ENCODE data around the gene MCM8. TPM values are rescaled to one million over a fixed set of nuclear protein-coding genes. Genes with fewer than 3 reads are reported as not detected.

MCM8 gene
- total RNA-seq, 4 donors from 2014 or later = 2.6 to 7.2 (median 5.9) TPM

DNA sequence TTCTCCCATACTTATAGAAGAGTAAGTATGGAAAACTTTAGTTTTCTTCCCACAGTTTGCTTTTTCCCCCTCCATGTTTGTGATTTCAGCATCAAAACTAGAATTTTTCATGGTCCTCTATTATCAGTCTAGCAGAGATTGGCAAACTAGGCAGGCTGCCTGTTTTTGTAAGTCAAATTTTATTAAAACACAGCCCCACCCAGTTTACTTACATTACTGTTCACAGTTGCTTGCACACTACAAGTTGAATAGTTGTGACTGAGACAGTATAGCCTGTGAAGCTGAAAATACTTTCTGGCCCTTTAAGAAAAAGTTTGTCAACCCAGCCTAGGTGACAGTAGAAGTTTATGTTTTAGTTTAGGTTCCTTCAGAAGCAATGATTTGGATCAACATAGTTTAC is 19.5 kb downstream of the MCM8 start:
- intact Hi-C loops (cut with DNase I) = no loop called here
- H3K4me1 ChIP-seq = no peaks in the 10 kb centered on the region
- H3K27me3 ChIP-seq = no peaks in the 10 kb centered on the region
- TF ChIP-seq, protein P1, sequence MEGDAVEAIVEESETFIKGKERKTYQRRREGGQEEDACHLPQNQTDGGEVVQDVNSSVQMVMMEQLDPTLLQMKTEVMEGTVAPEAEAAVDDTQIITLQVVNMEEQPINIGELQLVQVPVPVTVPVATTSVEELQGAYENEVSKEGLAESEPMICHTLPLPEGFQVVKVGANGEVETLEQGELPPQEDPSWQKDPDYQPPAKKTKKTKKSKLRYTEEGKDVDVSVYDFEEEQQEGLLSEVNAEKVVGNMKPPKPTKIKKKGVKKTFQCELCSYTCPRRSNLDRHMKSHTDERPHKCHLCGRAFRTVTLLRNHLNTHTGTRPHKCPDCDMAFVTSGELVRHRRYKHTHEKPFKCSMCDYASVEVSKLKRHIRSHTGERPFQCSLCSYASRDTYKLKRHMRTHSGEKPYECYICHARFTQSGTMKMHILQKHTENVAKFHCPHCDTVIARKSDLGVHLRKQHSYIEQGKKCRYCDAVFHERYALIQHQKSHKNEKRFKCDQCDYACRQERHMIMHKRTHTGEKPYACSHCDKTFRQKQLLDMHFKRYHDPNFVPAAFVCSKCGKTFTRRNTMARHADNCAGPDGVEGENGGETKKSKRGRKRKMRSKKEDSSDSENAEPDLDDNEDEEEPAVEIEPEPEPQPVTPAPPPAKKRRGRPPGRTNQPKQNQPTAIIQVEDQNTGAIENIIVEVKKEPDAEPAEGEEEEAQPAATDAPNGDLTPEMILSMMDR (IDR thresholded peaks at IDR 0.05) = no peak
- no peak overlapping the region for H3K27ac ChIP-seq
- DNase-seq = no peak
- H3K9me3 ChIP-seq = no peaks in the 10 kb centered on the region
- peaks cover 0 to 72% (median 0%) of the 10 kb centered on the region in 3 donors for H3K36me3 ChIP-seq
- no peak overlapping the region for H3K4me3 ChIP-seq

GRCh38 chr20:5970381-5970780 is 19.9 kb downstream of the MCM8 start:
- no peak for DNase-seq
- intact Hi-C loops (cut with DNase I) = no loop called here
- TF ChIP-seq POLR2A (IDR thresholded peaks at IDR 0.05) = no peak
- WGBS, 2 donors = 86 to 90% methylated on average over 2 of the region's 2 CpGs
- Histone ChIP-seq H3K36me3 (peaks cover 0 to 72% (median 0%) of the 10 kb centered on the region in 3 donors), H3K27me3 (no peaks in the 10 kb centered on the region), H3K9me3 (no peaks in the 10 kb centered on the region), H3K4me1 (no peaks in the 10 kb centered on the region), H3K27ac (no peak overlapping the region), H3K4me3 (no peak overlapping the region)

- intact Hi-C loops (cut with DNase I) = no loop called here
- Histone ChIP-seq H3K27ac (no peak overlapping the region), H3K27me3 (no peaks in the 10 kb centered on the region), H3K9me3 (no peaks in the 10 kb centered on the region), H3K36me3 (peaks cover 0 to 66% (median 0%) of the 10 kb centered on the region in 3 donors), H3K4me3 (no peak overlapping the region), H3K4me1 (peaks cover 0 to under 1% (median 0%) of the 10 kb centered on the region in 3 donors)
- TF ChIP-seq, protein P1 (IDR thresholded peaks at IDR 0.05) = no peak
- no peak for TF ChIP-seq POLR2A (IDR thresholded peaks at IDR 0.05)
- DNase-seq = no peak
These were observed 20.8 kb downstream of the MCM8 start for GRCh38 chr20:5971203-5971602.

DNA sequence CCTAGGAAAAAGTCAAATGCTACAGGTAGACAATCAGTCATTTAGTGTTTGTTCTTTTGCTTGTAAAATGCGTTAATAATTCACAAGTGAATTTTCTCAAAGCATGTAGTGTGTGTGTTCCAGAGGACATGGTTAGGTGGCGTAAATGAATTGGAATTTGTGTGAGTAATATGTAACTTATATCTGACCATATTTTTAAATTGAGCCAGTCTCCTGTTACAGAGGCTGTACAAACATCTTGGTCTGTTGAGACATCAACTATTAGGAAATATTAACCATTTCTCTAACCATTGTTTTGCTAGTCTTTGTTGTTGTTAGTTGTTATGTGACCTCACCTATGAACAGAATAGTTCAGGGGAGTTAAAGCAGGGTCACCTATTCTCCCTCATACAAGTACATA is 22.7 kb downstream of the MCM8 start:
- Histone ChIP-seq H3K4me3 (no peak overlapping the region), H3K27ac (no peak overlapping the region)
- DNase-seq = no peak

DNA sequence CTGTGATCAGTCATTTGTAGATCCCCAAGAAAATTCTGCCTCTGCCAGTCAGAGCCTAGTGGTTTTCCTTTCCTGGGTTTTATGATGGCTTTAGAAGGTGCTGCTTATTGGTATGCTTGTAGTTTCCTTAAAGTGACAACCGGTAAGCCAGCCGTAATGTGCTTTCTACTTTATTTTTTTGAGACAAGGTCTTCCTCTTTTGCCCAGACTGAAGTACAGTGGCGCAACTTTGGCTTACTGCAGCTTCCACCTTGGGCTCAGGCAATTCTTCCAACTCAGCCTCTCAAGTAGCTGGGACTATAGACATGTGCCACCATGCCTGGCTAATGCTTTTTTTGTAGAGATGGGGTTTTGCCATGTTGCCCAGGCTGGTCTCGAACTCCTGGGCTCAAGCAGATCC is 23.5 kb downstream of the MCM8 start:
- Histone ChIP-seq H3K27me3 (no peaks in the 10 kb centered on the region), H3K4me3 (no peak overlapping the region), H3K9me3 (no peaks in the 10 kb centered on the region), H3K27ac (no peak overlapping the region), H3K36me3 (peaks cover 0 to 68% (median 0%) of the 10 kb centered on the region in 3 donors), H3K4me1 (peaks cover 0 to 13% (median 3%) of the 10 kb centered on the region in 3 donors)
- intact Hi-C loops (cut with DNase I) = no loop called here
- no peak for DNase-seq
- 79 to 96% methylated on average over 3 to 4 of the region's 4 CpGs for WGBS, 2 donors
- no peak for TF ChIP-seq POLR2A (IDR thresholded peaks at IDR 0.05)
- TF ChIP-seq, protein P1 (IDR thresholded peaks at IDR 0.05) = no peak

More for the DNA sequence above, 22.7 kb downstream of the MCM8 start:
- no peaks in the 10 kb centered on the region for H3K9me3 ChIP-seq
- H3K36me3 ChIP-seq = peaks cover 0 to 63% (median 0%) of the 10 kb centered on the region in 3 donors
- H3K27me3 ChIP-seq = no peaks in the 10 kb centered on the region
- intact Hi-C loops (cut with DNase I) = no loop called here
- WGBS, 2 donors = 82 to 84% methylated on average over 2 of the region's 2 CpGs
- no peak for TF ChIP-seq POLR2A (IDR thresholded peaks at IDR 0.05)
- TF ChIP-seq, protein P1 (IDR thresholded peaks at IDR 0.05) = no peak
- H3K4me1 ChIP-seq = peaks cover 0 to 13% (median 3%) of the 10 kb centered on the region in 3 donors

GRCh38 chr20:5974531-5974930 is 24.1 kb downstream of the MCM8 start:
- intact Hi-C loops (cut with DNase I) = no loop called here
- no peak for DNase-seq
- Histone ChIP-seq H3K27ac (no peak overlapping the region), H3K4me3 (no peak overlapping the region), H3K27me3 (no peaks in the 10 kb centered on the region), H3K9me3 (no peaks in the 10 kb centered on the region), H3K36me3 (peaks cover 0 to 74% (median 0%) of the 10 kb centered on the region in 3 donors), H3K4me1 (peaks cover 0 to 13% (median 3%) of the 10 kb centered on the region in 3 donors)
- TF ChIP-seq, protein P1 (IDR thresholded peaks at IDR 0.05) = no peak
- TF ChIP-seq POLR2A (IDR thresholded peaks at IDR 0.05) = no peak
- WGBS, 2 donors = 94 to 100% methylated on average over 1 of the region's 1 CpG

Data from esophagus squamous epithelium (tissue), 5 donors.